Lower leg skin (tissue), 3 donors: ENCODE data around the gene TRIAP1.

Experiments used
- CTCF ChIP-seq, 3 donors: fragments of 450-650 bp; IDR thresholded peaks; one replicate each; pipeline ENCODE4 v1.5.1; 2016; ENCODE audit warnings: antibody characterized with exemption in 3 of 3, mild to moderate bottlenecking in 3 of 3, moderate library complexity in 2 of 3
- POLR2A ChIP-seq, 2 donors: fragments of 450-650 bp; IDR thresholded peaks; one replicate each; pipeline ENCODE4 v1.6.1; 2016 to 2017; ENCODE audit warnings: antibody characterized with exemption in 2 of 2, mild to moderate bottlenecking in 1 of 2, moderate library complexity in 1 of 2

GRCh38 chr12:120485961-120486881 is 40.0 kb upstream of the TRIAP1 start:
- TF ChIP-seq CTCF (IDR thresholded peaks at IDR 0.05) (no peak), POLR2A (IDR thresholded peaks at IDR 0.05) (no peak)
